Endodermal cell (in vitro differentiated cells): ENCODE data around the gene AP2S1. TPM values are rescaled to one million over a fixed set of nuclear protein-coding genes. Genes with fewer than 3 reads are reported as not detected.
"Not testable (repeated sequence)": the region's sequence is repeated elsewhere in the genome, so short reads cannot be mapped to it uniquely, and the experiment has no call there.

Experiments used
- DNase-seq: peaks from one replicate; pipeline ENCODE4 v3.0.0-alpha.2; 2017
- H3K27ac ChIP-seq: 2 replicates; pipeline ENCODE4 v1.5.1; 2013; ENCODE audit warnings: mild to moderate bottlenecking, low read depth, low read length, moderate library complexity
- H3K27me3 ChIP-seq: 2 replicates; pipeline ENCODE4 v1.6.1; 2013; ENCODE audit warnings: mild to moderate bottlenecking, low read length, moderate library complexity; ENCODE audit not compliant: insufficient read depth, control insufficient read depth, poor library complexity, severe bottlenecking
- H3K36me3 ChIP-seq: 2 replicates; pipeline ENCODE4 v1.7.0; 2013; ENCODE audit warnings: mild to moderate bottlenecking, low read length, moderate library complexity; ENCODE audit not compliant: control insufficient read depth, insufficient read depth
- H3K4me1 ChIP-seq: one replicate; pipeline ENCODE4 v1.7.0; 2013; ENCODE audit warnings: low read length; ENCODE audit not compliant: control insufficient read depth, insufficient read depth
- H3K4me3 ChIP-seq: 2 replicates; pipeline ENCODE4 v1.5.1; 2013; ENCODE audit warnings: mild to moderate bottlenecking, low read length, moderate library complexity
- H3K9ac ChIP-seq: 2 replicates; pipeline ENCODE4 v1.6.1; 2013; ENCODE audit warnings: mild to moderate bottlenecking, low read length, moderate library complexity; ENCODE audit not compliant: poor library complexity, severe bottlenecking; ENCODE audit errors: extremely low read depth
- H3K9me3 ChIP-seq: 2 replicates; pipeline ENCODE4 v1.6.1; 2013; ENCODE audit warnings: mild to moderate bottlenecking, low read length, moderate library complexity; ENCODE audit not compliant: control insufficient read depth
- H3K27ac Mint-ChIP-seq: 2 replicates; pipeline ENCODE4 v1.8.0; 2020; ENCODE audit warnings: mixed read lengths
- H3K27me3 Mint-ChIP-seq: 2 replicates; pipeline ENCODE4 v1.8.0; 2021; ENCODE audit warnings: mild to moderate bottlenecking, mixed read lengths; ENCODE audit not compliant: insufficient read depth
- H3K36me3 Mint-ChIP-seq: 2 replicates; pipeline ENCODE4 v1.8.0; 2020; ENCODE audit warnings: low read depth, mixed read lengths
- H3K4me1 Mint-ChIP-seq: 2 replicates; pipeline ENCODE4 v1.8.0; 2020; ENCODE audit warnings: mixed read lengths
- H3K4me3 Mint-ChIP-seq: 2 replicates; pipeline ENCODE4 v1.8.0; 2020; ENCODE audit warnings: mild to moderate bottlenecking, moderate library complexity, mixed read lengths
- H3K9me3 Mint-ChIP-seq: 2 replicates; pipeline ENCODE4 v1.8.0; 2020; ENCODE audit warnings: mild to moderate bottlenecking, mixed read lengths
- WGBS, 2 experiments: methylation state at CpG; one replicate each; pipeline versions ENCODE4 v1.1.5 to v1.1.7; 2013; ENCODE audit warnings: missing lambda C conversion rate in 2 of 2, mixed read lengths in 1 of 2; ENCODE audit not compliant: insufficient coverage in 1 of 2, insufficient read length in 1 of 2; 5-methylcytosine and 5-hydroxymethylcytosine counted together
- total RNA-seq, 2 donors: library from RNA; stranded (reverse); fragmentation: NEBNext Ultra II Directional in 1 of 2; extraction: Animal tissue kit (Norgen Biotek cat#: 25700) in 1 of 2; gene quantifications; 2 replicates in 1 of 2; 3 replicates in 1 of 2; pipeline ENCODE4 v1.2.1, GENCODE V29; 2021
- TF ChIP-seq, protein P1 (sequence below): fragments of 200-600 bp; sonication (generic); conservative IDR thresholded peaks from 2 replicates; pipeline ENCODE4 v1.5.0; 2021; ENCODE audit warnings: antibody characterized with exemption, mild to moderate bottlenecking

Gene AP2S1
- total RNA-seq, 2 donors from 2014 or later: 162 to 214 TPM

DNA sequence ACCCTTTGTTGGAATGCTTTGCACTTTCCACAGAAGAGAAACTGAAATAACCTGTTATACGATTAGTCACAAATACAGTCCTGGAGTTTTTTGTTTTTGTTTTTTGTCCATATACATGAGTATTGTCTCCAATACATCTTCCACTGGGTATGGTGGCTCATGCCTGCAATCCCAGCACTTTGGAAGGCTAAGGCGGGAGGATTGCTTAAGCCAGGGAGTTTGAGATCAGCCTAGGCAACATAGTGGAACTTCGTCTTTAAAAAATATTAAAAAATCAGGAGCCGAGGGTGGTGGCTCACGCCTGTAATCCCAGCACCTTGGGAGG lies 25.0 kb downstream of the AP2S1 start:
- Mint-ChIP-seq H3K9me3 (peaks cover 2% of the 10 kb centered on the region), H3K4me1 (peaks cover 4% of the 10 kb centered on the region), H3K27ac (no peak overlapping the region), H3K4me3 (no peak overlapping the region), H3K36me3 (no peaks in the 10 kb centered on the region), H3K27me3 (peaks cover 92% of the 10 kb centered on the region)
- TF ChIP-seq, protein P1, sequence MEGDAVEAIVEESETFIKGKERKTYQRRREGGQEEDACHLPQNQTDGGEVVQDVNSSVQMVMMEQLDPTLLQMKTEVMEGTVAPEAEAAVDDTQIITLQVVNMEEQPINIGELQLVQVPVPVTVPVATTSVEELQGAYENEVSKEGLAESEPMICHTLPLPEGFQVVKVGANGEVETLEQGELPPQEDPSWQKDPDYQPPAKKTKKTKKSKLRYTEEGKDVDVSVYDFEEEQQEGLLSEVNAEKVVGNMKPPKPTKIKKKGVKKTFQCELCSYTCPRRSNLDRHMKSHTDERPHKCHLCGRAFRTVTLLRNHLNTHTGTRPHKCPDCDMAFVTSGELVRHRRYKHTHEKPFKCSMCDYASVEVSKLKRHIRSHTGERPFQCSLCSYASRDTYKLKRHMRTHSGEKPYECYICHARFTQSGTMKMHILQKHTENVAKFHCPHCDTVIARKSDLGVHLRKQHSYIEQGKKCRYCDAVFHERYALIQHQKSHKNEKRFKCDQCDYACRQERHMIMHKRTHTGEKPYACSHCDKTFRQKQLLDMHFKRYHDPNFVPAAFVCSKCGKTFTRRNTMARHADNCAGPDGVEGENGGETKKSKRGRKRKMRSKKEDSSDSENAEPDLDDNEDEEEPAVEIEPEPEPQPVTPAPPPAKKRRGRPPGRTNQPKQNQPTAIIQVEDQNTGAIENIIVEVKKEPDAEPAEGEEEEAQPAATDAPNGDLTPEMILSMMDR: no peak
- H3K9ac ChIP-seq: no peak overlapping the region
- WGBS, 2 experiments: 84 to 93% methylated on average over 4 to 5 of the region's 5 CpGs
- no peaks in the 10 kb centered on the region for H3K4me1 ChIP-seq
- no peak for DNase-seq
- no peaks in the 10 kb centered on the region for H3K36me3 ChIP-seq
- peaks cover 83% of the 10 kb centered on the region for H3K27me3 ChIP-seq
- H3K9me3 ChIP-seq: no peaks in the 10 kb centered on the region
- H3K27ac ChIP-seq: no peak overlapping the region
- H3K4me3 ChIP-seq: no peak overlapping the region

DNA sequence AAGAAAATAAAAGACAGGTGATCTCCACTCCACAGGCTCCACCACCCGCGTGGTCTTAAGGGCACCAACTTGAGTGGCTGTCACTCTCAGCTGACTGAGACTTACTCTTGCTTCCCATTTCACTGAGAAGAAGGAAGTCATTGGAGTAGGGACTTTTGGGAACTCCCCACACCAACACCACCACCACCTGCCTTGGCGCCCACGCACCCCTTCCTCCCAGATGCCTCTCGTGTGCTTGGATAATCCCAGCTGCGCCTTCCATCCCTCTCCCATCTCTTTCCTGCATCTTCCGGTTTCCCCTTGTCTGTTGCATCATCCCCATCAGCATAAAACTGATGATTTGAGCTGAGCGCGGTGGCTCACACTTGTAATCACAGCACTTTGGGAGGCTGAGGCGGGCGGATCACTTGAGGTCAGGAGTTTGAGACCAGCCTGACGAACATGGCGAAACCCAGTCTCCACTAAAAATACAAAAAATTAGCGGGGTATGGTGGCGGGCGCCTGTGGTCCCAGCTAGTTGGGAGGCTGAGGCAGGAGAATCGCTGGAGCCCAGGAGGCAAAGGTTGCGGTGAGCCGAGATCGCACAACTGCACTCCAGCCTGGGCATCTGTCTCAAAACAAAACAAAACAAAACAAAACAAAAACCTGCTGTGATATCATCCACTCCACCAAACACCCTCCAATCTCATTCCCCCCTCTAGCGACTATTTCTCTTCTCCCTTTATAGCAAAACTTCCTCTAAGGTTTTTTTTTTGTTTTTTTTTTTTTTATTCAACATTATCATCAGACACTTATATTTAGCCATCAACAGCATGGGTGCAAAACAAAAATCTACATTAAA lies 25.5 kb downstream of the AP2S1 start:
- H3K9ac ChIP-seq: no peak overlapping the region
- DNase-seq: no peak
- no peak overlapping the region for H3K27ac ChIP-seq
- Mint-ChIP-seq H3K27ac (no peak overlapping the region), H3K27me3 (peaks cover 97% of the 10 kb centered on the region), H3K4me3 (no peak overlapping the region), H3K36me3 (no peaks in the 10 kb centered on the region), H3K4me1 (peaks cover 4% of the 10 kb centered on the region), H3K9me3 (peaks cover 2% of the 10 kb centered on the region)
- 89% methylated on average over 11 to 21 of the region's 21 CpGs for WGBS, 2 experiments
- H3K4me1 ChIP-seq: no peaks in the 10 kb centered on the region
- H3K36me3 ChIP-seq: no peaks in the 10 kb centered on the region
- TF ChIP-seq, protein P1: no peak
- no peak overlapping the region for H3K4me3 ChIP-seq
- peaks cover 87% of the 10 kb centered on the region for H3K27me3 ChIP-seq
- H3K9me3 ChIP-seq: no peaks in the 10 kb centered on the region

DNA sequence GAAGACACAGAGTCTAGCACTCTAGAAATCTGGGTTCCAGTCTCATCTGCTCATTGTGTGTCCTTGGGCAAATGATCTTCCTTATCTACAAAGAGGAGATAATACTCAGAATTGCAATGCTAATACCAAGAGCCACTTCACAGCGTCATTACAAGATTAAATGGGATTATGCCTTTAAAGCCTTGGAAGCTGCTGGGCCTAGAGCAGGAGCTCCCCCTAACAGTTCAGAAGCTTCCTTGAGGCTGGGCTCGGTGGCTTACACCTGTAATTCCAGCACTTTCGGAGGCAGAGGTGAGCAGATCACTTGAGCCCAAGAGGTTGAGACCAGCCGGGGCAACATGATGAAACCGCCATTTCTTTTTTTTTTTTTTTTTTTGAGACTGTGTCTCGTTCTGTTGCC lies 27.6 kb downstream of the AP2S1 start:
- TF ChIP-seq, protein P1: peak; percentile 30
- DNase-seq: peak; percentile 68
- Histone ChIP-seq H3K36me3 (no peaks in the 10 kb centered on the region), H3K27ac (no peak overlapping the region), H3K27me3 (peaks cover 93% of the 10 kb centered on the region), H3K9ac (no peak overlapping the region), H3K9me3 (no peaks in the 10 kb centered on the region), H3K4me1 (no peaks in the 10 kb centered on the region), H3K4me3 (no peak overlapping the region)
- Mint-ChIP-seq H3K27ac (no peak overlapping the region), H3K27me3 (peaks cover 99% of the 10 kb centered on the region), H3K9me3 (peaks cover 2% of the 10 kb centered on the region), H3K36me3 (no peaks in the 10 kb centered on the region), H3K4me1 (peaks cover 5% of the 10 kb centered on the region), H3K4me3 (no peak overlapping the region)
- WGBS, 2 experiments: 68 to 81% methylated on average over 2 to 5 of the region's 6 CpGs

DNA sequence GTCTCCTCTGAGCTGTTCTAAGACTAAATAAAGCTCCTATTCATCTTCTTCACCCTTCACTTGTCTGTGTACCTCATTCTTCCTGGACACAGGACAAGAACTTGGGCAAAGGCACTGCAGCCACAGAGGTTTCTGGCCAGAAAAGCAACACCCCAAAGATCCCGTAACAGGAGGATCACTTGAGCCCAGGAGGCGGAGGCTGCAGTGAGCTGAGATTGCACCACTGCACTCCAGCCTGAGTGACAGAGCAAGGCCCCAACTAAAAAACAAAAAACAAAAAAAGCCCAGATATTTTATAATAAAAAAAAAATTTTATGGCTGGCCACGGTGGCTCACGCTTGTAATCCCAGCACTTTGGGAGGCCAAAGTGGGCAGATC lies 28.2 kb downstream of the AP2S1 start:
- not testable (repeated sequence) for H3K36me3 ChIP-seq, H3K27ac ChIP-seq, H3K4me1 Mint-ChIP-seq, DNase-seq, H3K4me3 Mint-ChIP-seq, H3K4me1 ChIP-seq, H3K27ac Mint-ChIP-seq, H3K9me3 ChIP-seq, H3K9me3 Mint-ChIP-seq, H3K36me3 Mint-ChIP-seq, H3K9ac ChIP-seq, H3K4me3 ChIP-seq
- H3K27me3 ChIP-seq: peaks cover 93% of the 10 kb centered on the region
- H3K27me3 Mint-ChIP-seq: peaks cover 99% of the 10 kb centered on the region
- WGBS, 2 experiments: 87 to 100% methylated on average over 1 to 4 of the region's 4 CpGs
